ENCODE results near the gene NHS. TPM values are rescaled to one million over a fixed set of nuclear protein-coding genes. Genes with fewer than 3 reads are reported as not detected.

The NHS gene
- total RNA-seq, 1 donor from 2014 or later = 6.6 TPM

DNA sequence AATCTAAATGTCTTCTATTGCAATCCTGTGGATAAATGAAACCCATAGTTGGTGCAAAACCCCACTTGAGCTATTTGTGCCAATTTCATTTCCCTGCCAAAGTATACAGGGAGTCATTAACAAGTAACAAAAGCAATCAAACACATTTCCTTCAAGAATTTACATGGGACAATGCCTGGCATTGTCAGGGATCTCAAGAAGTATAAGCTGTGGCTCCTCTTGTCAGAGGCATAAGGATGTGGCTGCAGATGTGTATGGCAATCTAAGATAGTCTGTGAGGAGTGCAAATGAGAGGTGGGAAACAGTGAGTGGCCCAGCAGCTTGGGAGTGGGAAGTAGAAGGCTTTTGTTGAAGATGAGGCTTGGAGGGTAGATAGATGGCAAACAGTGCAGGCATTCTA, 304.3 kb downstream of the NHS start:
- no peak for DNase-seq

GRCh38 chrX:17679820-17680219, 304.8 kb downstream of the NHS start:
- DNase-seq = no peak

DNA sequence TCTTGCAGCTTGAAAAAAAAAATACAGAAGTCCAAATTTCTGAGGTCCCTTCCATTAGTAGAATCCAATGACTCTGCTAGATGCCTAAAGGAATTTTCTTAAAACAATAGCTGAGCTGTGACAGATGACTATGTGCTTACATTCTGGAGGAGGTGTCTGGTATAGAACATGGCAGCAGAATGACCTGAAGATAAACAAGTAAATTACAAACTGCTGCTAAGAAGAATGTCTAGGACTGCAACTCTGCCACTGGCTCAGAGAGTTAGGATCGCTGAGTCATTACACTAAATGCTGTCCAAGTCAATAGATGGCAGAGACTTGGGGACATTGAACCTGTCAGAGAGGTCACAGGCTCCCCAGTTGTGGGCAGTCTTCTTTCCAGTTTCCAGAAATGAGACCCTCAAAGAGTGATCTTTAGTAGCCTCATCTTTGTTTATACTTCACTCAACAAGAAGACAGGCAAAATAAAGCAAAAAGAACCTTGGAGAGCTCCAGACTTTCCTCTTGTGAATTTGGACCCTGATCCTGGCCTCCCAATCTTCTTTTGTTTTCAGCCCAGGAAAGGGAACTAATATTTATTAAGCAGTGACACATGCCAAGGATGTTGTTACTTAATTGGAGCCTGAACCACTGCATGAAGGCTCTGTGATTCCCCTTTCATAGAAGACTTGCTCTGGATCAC, 305.9 kb downstream of the NHS start:
- no peak for DNase-seq

- no peak for DNase-seq
These were observed 307.3 kb downstream of the NHS start for GRCh38 chrX:17682259-17682658.

- no peak for DNase-seq
These were observed 310.0 kb downstream of the NHS start for GRCh38 chrX:17685026-17685425.

GRCh38 chrX:17687648-17688047, 312.6 kb downstream of the NHS start:
- DNase-seq = no peak

- peak; percentile 42 for DNase-seq
These were observed 315.0 kb downstream of the NHS start for GRCh38 chrX:17689971-17690409.

GRCh38 chrX:17692709-17693346, 317.8 kb downstream of the NHS start:
- no peak for DNase-seq

GRCh38 chrX:17697191-17697590, 322.2 kb downstream of the NHS start:
- no peak for DNase-seq

- DNase-seq = no peak
These were observed 326.0 kb downstream of the NHS start for GRCh38 chrX:17700976-17701375.

GRCh38 chrX:17703201-17703600, 328.2 kb downstream of the NHS start:
- DNase-seq = no peak

- DNase-seq = no peak
These were observed 330.2 kb downstream of the NHS start for GRCh38 chrX:17705211-17705610.

DNA sequence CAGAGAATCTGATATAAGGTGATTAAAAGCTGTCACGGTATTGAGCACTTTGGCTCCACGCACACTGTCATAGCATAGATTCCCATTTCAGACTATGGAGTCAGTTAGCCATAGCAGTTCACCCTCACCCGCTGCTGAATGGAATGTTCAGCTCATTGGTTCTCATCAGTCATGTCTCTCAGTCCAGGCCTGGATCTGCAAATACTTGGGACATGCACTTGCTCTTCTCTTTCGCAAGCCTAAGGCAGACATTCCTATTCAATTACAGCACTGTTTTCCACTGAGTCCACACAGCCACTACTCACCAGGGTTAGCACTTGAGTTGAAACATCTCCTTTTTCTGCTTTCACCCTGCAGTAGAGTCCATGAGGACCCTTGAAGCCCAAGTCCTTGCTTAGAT, 331.7 kb downstream of the NHS start:
- DNase-seq = no peak

DNA sequence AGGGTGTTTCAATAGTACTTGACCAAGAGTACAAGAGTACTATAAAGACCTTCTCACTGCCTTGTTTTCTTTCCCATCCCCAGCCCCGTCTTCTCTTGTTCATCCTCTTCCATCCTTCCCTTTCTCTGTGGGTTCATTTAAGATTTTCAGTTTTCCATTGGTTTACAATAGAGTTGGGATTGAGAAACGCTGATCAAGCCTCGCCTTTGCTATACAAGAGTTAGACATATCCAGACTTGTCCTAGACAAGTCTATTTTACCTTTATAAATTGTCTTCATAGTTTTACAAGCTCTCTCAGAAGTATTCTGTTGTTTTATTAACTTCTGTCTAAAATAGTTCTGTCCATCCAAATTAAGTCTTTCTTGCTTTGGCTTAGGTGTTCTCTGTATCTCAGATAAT, 332.7 kb downstream of the NHS start:
- DNase-seq = no peak

GRCh38 chrX:17710871-17711301, 335.9 kb downstream of the NHS start:
- peak; percentile 8 for DNase-seq

GRCh38 chrX:17713288-17713687, 338.3 kb downstream of the NHS start:
- peak; percentile 65 for DNase-seq

DNA sequence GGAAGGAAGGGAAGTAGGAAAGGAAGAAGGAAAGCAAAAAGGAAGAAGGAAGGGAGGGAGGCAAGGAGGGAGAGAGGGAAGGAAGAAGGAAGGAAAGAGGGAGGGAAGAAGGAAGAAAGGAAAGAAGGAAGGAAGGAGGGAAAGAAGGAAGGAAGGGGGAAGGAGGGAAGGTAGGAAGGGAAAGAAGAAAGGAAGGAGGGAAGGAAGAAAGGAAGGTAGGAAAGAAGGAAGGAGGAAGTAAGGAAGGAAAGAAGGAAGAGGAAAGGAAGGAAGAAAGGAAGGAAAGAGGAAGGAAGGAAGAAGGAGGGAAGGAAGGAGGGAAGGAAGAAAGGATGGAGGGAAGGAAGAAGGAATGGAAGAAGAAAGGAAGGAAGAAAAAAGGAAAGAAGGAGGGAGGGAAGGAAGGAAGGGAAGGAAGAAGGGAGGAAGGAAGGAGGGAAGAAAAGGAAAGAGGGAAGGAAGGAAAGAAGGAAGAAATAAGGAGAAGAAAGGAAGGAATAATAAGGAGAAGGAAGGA, 343.7 kb downstream of the NHS start:
- DNase-seq = no peak

- no peak for DNase-seq
These were observed 344.7 kb downstream of the NHS start for GRCh38 chrX:17719711-17720110.

- DNase-seq = no peak
These were observed 346.7 kb downstream of the NHS start for GRCh38 chrX:17721715-17722114.

DNA sequence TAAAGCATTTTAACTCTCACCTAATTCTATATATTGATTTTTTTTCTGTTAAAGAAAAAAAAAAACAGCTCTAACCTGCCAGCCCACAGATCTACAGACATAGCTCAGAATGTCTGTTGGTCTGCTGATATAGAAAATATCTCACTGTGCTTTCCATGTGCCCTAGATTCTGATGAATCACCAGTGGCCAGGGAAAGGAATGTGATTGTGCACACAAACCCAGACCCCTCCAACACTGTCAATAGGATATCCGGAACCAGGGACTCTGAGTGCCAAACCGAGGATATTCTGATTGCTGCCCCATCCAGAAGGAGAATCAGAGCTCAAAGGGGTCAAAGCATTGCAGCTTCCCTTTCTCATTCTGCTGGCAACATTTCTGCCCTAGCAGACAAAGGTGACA, 350.2 kb downstream of the NHS start:
- DNase-seq = no peak

- DNase-seq = no peak
These were observed 357.3 kb downstream of the NHS start for GRCh38 chrX:17732138-17732783.

GRCh38 chrX:17735406-17735805, 360.4 kb downstream of the NHS start:
- DNase-seq = no peak

DNA sequence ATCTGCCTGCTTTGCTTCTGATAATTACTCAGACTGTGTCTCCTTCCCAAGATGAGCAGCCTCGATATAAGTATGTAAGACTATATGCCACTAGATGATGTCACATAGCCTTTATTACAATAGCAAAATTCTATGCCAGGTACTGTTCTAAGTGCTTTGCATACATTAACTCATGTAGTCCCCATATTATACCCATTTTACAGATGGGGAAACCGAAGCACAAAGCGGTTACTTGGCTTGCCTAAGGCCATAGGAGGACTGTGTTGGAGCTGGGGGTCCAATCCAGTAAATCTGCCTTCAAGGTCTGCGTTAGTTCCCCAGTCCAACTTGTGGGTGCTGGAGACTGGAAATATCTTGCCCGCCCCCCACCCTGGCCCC, 361.5 kb downstream of the NHS start:
- peak; percentile 52 for DNase-seq
